Measurements from ENCODE around the gene ALKBH1. TPM values are rescaled to one million over a fixed set of nuclear protein-coding genes. Genes with fewer than 3 reads are reported as not detected.

ALKBH1 gene
- total RNA-seq, 4 donors from 2014 or later = 5.2 to 15.6 (median 10.4) TPM

GRCh38 chr14:77648520-77649200, 59.2 kb downstream of the ALKBH1 start:
- H3K4me3 ChIP-seq = no peak overlapping the region
- H3K27me3 ChIP-seq = no peaks in the 10 kb centered on the region
- in situ Hi-C loops (cut with MboI; ENCODE audit: low pct_ligation_motif_present in 1 of 4, low pct_unique_long_range_greater_than_20kb in 1 of 4, low sequenced_read_pairs in 3 of 4) (no loop called here), intact Hi-C loops (cut with DNase I; ENCODE audit: low total_unique reads) (no loop called here)
- H3K27ac ChIP-seq = peak overlapping the region in 3 of 4 donors; percentile 36 to 64 (median 50)
- peaks cover 0 to 17% (median 4%) of the 10 kb centered on the region in 4 donors for H3K4me1 ChIP-seq
- H3K36me3 ChIP-seq = no peaks in the 10 kb centered on the region
- WGBS, 2 donors (ENCODE audit: low coverage in 1 of 2) = 43% methylated on average over 2 of the region's 2 CpGs; no CpG with 5 or more reads in 1 of the 2 donors
- TF ChIP-seq EP300 (IDR thresholded peaks at IDR 0.05; ENCODE audit: low read depth) (no peak), POLR2AphosphoS5 (IDR thresholded peaks at IDR 0.05) (no peak), POLR2A (IDR thresholded peaks at IDR 0.05) (no peak)
- TF ChIP-seq, protein P1, sequence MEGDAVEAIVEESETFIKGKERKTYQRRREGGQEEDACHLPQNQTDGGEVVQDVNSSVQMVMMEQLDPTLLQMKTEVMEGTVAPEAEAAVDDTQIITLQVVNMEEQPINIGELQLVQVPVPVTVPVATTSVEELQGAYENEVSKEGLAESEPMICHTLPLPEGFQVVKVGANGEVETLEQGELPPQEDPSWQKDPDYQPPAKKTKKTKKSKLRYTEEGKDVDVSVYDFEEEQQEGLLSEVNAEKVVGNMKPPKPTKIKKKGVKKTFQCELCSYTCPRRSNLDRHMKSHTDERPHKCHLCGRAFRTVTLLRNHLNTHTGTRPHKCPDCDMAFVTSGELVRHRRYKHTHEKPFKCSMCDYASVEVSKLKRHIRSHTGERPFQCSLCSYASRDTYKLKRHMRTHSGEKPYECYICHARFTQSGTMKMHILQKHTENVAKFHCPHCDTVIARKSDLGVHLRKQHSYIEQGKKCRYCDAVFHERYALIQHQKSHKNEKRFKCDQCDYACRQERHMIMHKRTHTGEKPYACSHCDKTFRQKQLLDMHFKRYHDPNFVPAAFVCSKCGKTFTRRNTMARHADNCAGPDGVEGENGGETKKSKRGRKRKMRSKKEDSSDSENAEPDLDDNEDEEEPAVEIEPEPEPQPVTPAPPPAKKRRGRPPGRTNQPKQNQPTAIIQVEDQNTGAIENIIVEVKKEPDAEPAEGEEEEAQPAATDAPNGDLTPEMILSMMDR (IDR thresholded peaks at IDR 0.05) = no peak
- DNase-seq = no peak
- H3K9me3 ChIP-seq = no peaks in the 10 kb centered on the region

DNA sequence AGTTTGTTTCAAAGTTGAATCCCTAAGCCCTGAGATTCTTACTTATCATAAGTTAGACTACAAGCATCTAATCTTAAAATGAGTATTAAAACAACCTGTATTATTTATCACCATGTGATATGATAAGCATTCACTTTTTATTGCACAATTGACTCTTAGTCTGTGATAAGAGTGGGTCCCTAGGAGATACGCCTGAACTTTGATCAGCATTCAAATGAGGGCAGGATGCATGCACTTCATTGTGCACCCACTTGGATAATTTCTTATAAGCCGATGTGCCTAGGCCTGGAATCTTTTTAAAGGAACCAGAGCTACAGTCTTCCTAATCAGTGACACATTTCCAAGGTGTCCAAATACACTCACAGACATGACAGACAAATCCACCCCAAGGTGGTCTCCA, 60.0 kb downstream of the ALKBH1 start:
- WGBS, 2 donors (ENCODE audit: low coverage in 1 of 2) = 50 to 52% methylated on average over 1 to 2 of the region's 2 CpGs
- DNase-seq = peak; percentile 21
- intact Hi-C loops (cut with DNase I; ENCODE audit: low total_unique reads) (no loop called here), in situ Hi-C loops (cut with MboI; ENCODE audit: low pct_ligation_motif_present in 1 of 4, low pct_unique_long_range_greater_than_20kb in 1 of 4, low sequenced_read_pairs in 3 of 4) (no loop called here)
- TF ChIP-seq POLR2A (IDR thresholded peaks at IDR 0.05) = no peak
- TF ChIP-seq POLR2AphosphoS5 (IDR thresholded peaks at IDR 0.05) = no peak
- no peak for TF ChIP-seq EP300 (IDR thresholded peaks at IDR 0.05; ENCODE audit: low read depth)
- TF ChIP-seq, protein P1 (IDR thresholded peaks at IDR 0.05) = peak in 2 of 5 experiments; percentile 47 to 59
- Histone ChIP-seq H3K27me3 (no peaks in the 10 kb centered on the region), H3K4me1 (peaks cover 0 to 16% (median 4%) of the 10 kb centered on the region in 4 donors), H3K4me3 (no peak overlapping the region), H3K27ac (peak overlapping the region in 2 of 4 donors; percentile 50 to 64), H3K36me3 (no peaks in the 10 kb centered on the region), H3K9me3 (no peaks in the 10 kb centered on the region)

GRCh38 chr14:77646907-77647306, 60.9 kb downstream of the ALKBH1 start:
- Histone ChIP-seq H3K4me1 (peaks cover 0 to 20% (median 9%) of the 10 kb centered on the region in 4 donors), H3K27ac (no peak overlapping the region), H3K36me3 (no peaks in the 10 kb centered on the region), H3K27me3 (no peaks in the 10 kb centered on the region), H3K4me3 (no peak overlapping the region), H3K9me3 (no peaks in the 10 kb centered on the region)
- intact Hi-C loops (cut with DNase I; ENCODE audit: low total_unique reads) = no loop called here
- WGBS, 2 donors (ENCODE audit: low coverage in 1 of 2) = 92% methylated on average over 4 of the region's 4 CpGs; no CpG with 5 or more reads in 1 of the 2 donors
- in situ Hi-C loops (cut with MboI; ENCODE audit: low pct_ligation_motif_present in 1 of 4, low pct_unique_long_range_greater_than_20kb in 1 of 4, low sequenced_read_pairs in 3 of 4) = no loop called here
- no peak for DNase-seq
- TF ChIP-seq POLR2A (IDR thresholded peaks at IDR 0.05) = no peak
- TF ChIP-seq POLR2AphosphoS5 (IDR thresholded peaks at IDR 0.05) = no peak
- no peak for TF ChIP-seq EP300 (IDR thresholded peaks at IDR 0.05; ENCODE audit: low read depth)
- TF ChIP-seq, protein P1 (IDR thresholded peaks at IDR 0.05) = no peak

DNA sequence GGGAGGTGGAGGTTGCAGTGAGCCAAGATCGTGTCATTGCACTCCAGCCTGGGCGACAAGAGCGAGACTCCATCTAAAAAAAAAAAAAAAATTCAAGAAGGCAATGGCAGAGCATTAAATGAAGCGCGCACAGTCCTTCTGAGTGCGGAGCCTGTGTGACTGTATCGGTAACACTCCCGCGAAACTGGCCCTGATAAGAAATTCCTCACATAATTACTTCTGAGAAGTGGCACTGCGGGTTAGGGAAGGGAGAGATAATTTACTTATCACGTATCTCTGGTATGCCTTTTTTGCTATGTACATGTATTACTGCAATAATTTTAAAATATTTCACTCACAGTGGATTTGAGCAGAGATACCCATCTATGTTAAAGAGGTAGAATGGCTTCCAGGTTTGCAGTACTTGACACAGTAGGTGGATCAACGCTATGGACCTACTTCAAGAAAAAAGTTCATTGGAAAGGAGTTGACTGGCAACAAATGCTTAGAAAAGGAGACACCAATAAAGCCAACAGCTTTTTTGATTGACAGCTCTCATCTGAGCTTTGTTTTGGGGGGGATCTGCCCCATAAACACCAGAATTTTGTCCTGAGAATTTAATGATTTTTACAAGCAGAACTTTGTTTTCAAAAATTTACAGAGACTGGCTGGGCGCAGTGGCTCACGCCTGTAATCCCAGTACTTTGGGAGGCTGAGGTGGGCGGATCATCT, 62.1 kb downstream of the ALKBH1 start:
- H3K4me3 ChIP-seq = no peak overlapping the region
- no peak for DNase-seq
- H3K4me1 ChIP-seq = peaks cover 5 to 30% (median 17%) of the 10 kb centered on the region in 4 donors
- H3K27me3 ChIP-seq = no peaks in the 10 kb centered on the region
- H3K9me3 ChIP-seq = no peaks in the 10 kb centered on the region
- H3K36me3 ChIP-seq = no peaks in the 10 kb centered on the region
- 86 to 87% methylated on average over 14 to 15 of the region's 15 CpGs for WGBS, 2 donors (ENCODE audit: low coverage in 1 of 2)
- no peak for TF ChIP-seq POLR2A (IDR thresholded peaks at IDR 0.05)
- TF ChIP-seq, protein P1 (IDR thresholded peaks at IDR 0.05) = no peak
- TF ChIP-seq EP300 (IDR thresholded peaks at IDR 0.05; ENCODE audit: low read depth) = no peak
- no peak for TF ChIP-seq POLR2AphosphoS5 (IDR thresholded peaks at IDR 0.05)
- intact Hi-C loops (cut with DNase I; ENCODE audit: low total_unique reads) = no loop called here
- H3K27ac ChIP-seq = no peak overlapping the region
- in situ Hi-C loops (cut with MboI; ENCODE audit: low pct_ligation_motif_present in 1 of 4, low pct_unique_long_range_greater_than_20kb in 1 of 4, low sequenced_read_pairs in 3 of 4) = no loop called here

All from transverse colon (tissue), 4 donors.